Spinal cord (tissue), 10 donors: ENCODE data around the gene FOLR2. TPM values are rescaled to one million over a fixed set of nuclear protein-coding genes. Genes with fewer than 3 reads are reported as not detected.
"Not testable (repeated sequence)": the region's sequence is repeated elsewhere in the genome, so short reads cannot be mapped to it uniquely, and the experiment has no call there.

ENCODE experiments used
- DNase-seq, 6 donors: peaks; one replicate each; pipeline versions ENCODE4 v3.0.0 to v3.0.0-alpha.2; 2013 to 2015; ENCODE audit warnings: low spot score in 6 of 6, low read depth in 4 of 6
- H3K27ac ChIP-seq: one replicate; pipeline ENCODE4 v1.5.1; 2013; ENCODE audit warnings: low read depth, low read length, control low read depth
- H3K27me3 ChIP-seq: one replicate; pipeline ENCODE4 v1.6.1; 2013; ENCODE audit warnings: low read length; ENCODE audit not compliant: control insufficient read depth, insufficient read depth
- H3K36me3 ChIP-seq: one replicate; pipeline ENCODE4 v1.6.1; 2013; ENCODE audit warnings: low read length; ENCODE audit not compliant: control insufficient read depth, insufficient read depth
- H3K4me1 ChIP-seq: one replicate; pipeline ENCODE4 v1.6.1; 2013; ENCODE audit warnings: low read length; ENCODE audit not compliant: control insufficient read depth, insufficient read depth
- H3K4me3 ChIP-seq: one replicate; pipeline ENCODE4 v1.5.1; 2013; ENCODE audit warnings: low read depth, low read length, control low read depth
- H3K9me3 ChIP-seq: one replicate; pipeline ENCODE4 v1.6.1; 2013; ENCODE audit warnings: low read length; ENCODE audit not compliant: control insufficient read depth, insufficient read depth
- WGBS: methylation state at CpG from one replicate; pipeline ENCODE4 v1.1.5; 2013; ENCODE audit warnings: missing lambda C conversion rate; ENCODE audit not compliant: insufficient coverage; 5-methylcytosine and 5-hydroxymethylcytosine counted together
- long read RNA-seq, 4 donors: transcript quantifications; one replicate each; lab custom pipeline, GENCODE V29; 2026
- polyA plus RNA-seq, 2 donors: library from polyadenylated mRNA; unstranded; fragments of 120-200 nt; gene quantifications; one replicate each; pipeline ENCODE4 v1.2.1, GENCODE V29; 2013; ENCODE audit not compliant: insufficient read length in 2 of 2
- total RNA-seq, 2 donors: library from RNA; depleted of rRNA in 1 of 2; stranded (reverse); fragments of 120-200 nt in 1 of 2; fragments of >200 nt in 1 of 2; gene quantifications; one replicate each; pipeline versions ENCODE4 v1.2.3 to v1.2.4, GENCODE V29; 2013 to 2014
- donor health status: healthy.

Gene FOLR2
- 10 to 100 TPM; 21.9 to 34.1 TPM for total RNA-seq
- polyA plus RNA-seq: 10 to 100 TPM; 14.1 to 16.3 TPM
- long read RNA-seq, donor 1, transcript FOLR2-201 (5 exons, 1,138 nt): major isoform, 6 of 8 reads
- long read RNA-seq, donor 1, partial matches to known transcripts: 0 of 8 reads
- long read RNA-seq, donor 1, other reads (novel, unspliced or antisense): 0 of 8 reads
- long read RNA-seq, donor 2, partial matches to known transcripts: 0 of 4 reads
- long read RNA-seq, donor 2, other reads (novel, unspliced or antisense): 0 of 4 reads
- long read RNA-seq, donor 3, partial matches to known transcripts: 0 of 3 reads
- long read RNA-seq, donor 3, other reads (novel, unspliced or antisense): 0 of 3 reads
- long read RNA-seq, donor 4, transcript FOLR2-201 (5 exons, 1,138 nt): major isoform, 12 of 16 reads
- long read RNA-seq, donor 4, partial matches to known transcripts: 0 of 16 reads
- long read RNA-seq, donor 4, other reads (novel, unspliced or antisense): 0 of 16 reads

GRCh38 chr11:72216638-72217037 lies at the start of gene FOLR2:
FOLR2 (plus strand) TSS chr11:72216794; CDS start chr11:72218585, 1,791 bp downstream.
- Histone ChIP-seq H3K4me3 (no peak within 1 kb of the TSS), H3K27ac (no peak within 1 kb of the TSS)

GRCh38 chr11:72169046-72169555 lies 47.5 kb upstream of the FOLR2 start:
- 100% methylated on average over 3 of the region's 5 CpGs for WGBS
- not testable (repeated sequence) for H3K27me3 ChIP-seq, H3K4me1 ChIP-seq, H3K4me3 ChIP-seq, H3K9me3 ChIP-seq, H3K36me3 ChIP-seq, H3K27ac ChIP-seq, DNase-seq

More at GRCh38 chr11:72216638-72217037, at the start of gene FOLR2:
- peaks cover 2% of the 10 kb centered on the region for H3K27me3 ChIP-seq
- no peak for DNase-seq
- WGBS: 93% methylated on average over 6 of the region's 6 CpGs
- no peaks in the 10 kb centered on the region for H3K9me3 ChIP-seq
- H3K4me1 ChIP-seq: no peaks in the 10 kb centered on the region
- H3K36me3 ChIP-seq: no peaks in the 10 kb centered on the region

- H3K36me3 ChIP-seq, DNase-seq, H3K27ac ChIP-seq, H3K4me3 ChIP-seq, H3K4me1 ChIP-seq, H3K9me3 ChIP-seq, H3K27me3 ChIP-seq: not testable (repeated sequence)
- WGBS: 82% methylated on average over 1 of the region's 3 CpGs
These were observed 46.8 kb upstream of the FOLR2 start for GRCh38 chr11:72169754-72170153.

DNA sequence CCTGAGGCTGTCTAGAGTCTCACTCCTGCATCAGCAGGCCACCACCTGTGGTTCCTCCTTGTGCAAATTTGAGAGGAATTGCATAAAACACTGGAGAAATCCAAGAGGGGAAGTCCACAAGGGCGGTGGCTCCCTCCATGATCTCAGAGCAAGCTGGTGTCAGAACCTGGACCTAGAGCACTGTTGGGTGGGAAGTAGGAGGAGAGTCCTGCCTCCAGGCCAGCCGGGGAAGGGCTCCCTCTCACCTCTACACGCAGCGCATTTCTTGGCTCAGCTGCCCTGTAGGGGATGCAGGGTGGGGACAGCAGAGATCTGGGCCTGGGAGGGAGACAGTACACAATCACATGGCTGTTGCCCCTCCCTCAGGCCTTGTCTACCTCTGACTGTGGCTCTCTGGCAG lies 44.6 kb upstream of the FOLR2 start:
- not testable (repeated sequence) for H3K36me3 ChIP-seq, DNase-seq, H3K27me3 ChIP-seq, H3K27ac ChIP-seq, H3K4me3 ChIP-seq, H3K9me3 ChIP-seq, H3K4me1 ChIP-seq
- 77% methylated on average over 1 of the region's 4 CpGs for WGBS

GRCh38 chr11:72173291-72173690 lies 43.3 kb upstream of the FOLR2 start:
- no peaks in the 10 kb centered on the region for H3K36me3 ChIP-seq
- H3K27ac ChIP-seq: no peak overlapping the region
- 88% methylated on average over 1 of the region's 3 CpGs for WGBS
- no peak for DNase-seq
- no peaks in the 10 kb centered on the region for H3K9me3 ChIP-seq
- no peak overlapping the region for H3K4me3 ChIP-seq
- no peaks in the 10 kb centered on the region for H3K27me3 ChIP-seq
- peaks cover 3% of the 10 kb centered on the region for H3K4me1 ChIP-seq

DNA sequence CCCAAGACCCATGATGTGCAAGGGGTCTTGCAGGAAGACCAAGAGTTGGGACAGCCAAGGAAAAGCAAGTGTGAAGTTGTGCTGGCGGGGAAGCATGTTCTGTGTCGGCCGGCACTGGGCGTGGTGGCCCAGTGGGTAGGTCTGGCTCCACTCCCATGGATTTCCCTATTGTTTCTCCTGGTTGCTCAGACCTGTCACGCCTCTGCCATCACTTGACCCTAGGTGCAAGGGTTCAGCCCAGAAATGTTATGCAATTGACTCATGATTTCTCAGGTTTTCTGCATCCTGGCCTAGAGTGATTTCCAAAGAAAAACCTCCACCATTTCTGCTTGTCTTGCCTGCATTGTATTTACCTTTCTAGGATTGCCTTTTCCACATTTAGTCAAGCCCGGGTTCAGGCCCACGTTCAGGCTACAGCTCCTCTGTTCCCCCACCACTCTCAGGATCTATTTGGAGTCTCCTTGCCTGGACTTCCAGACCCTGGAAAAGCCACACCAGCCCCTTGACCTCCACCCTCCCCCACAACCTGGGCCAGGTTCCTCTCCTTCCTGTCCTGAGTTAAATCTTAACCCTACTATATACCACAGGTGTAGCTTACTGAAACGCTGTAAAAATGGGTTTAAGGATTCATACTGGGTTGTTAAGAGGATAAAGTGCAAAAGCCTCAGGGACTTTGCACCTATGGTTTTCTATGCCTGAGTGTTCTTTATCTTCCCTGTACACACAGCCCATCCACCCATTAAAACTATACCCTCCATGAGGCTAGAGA lies 42.1 kb upstream of the FOLR2 start:
- Histone ChIP-seq H3K27me3 (no peaks in the 10 kb centered on the region), H3K4me1 (peaks cover under 1% of the 10 kb centered on the region), H3K4me3 (no peak overlapping the region), H3K27ac (no peak overlapping the region), H3K9me3 (no peaks in the 10 kb centered on the region), H3K36me3 (no peaks in the 10 kb centered on the region)
- no peak for DNase-seq
- WGBS: 88% methylated on average over 7 of the region's 8 CpGs

- Histone ChIP-seq H3K4me3 (no peak overlapping the region), H3K27me3 (no peaks in the 10 kb centered on the region), H3K36me3 (no peaks in the 10 kb centered on the region), H3K9me3 (no peaks in the 10 kb centered on the region), H3K4me1 (no peaks in the 10 kb centered on the region), H3K27ac (no peak overlapping the region)
- no peak for DNase-seq
- WGBS: 92% methylated on average over 2 of the region's 6 CpGs
These were observed 38.9 kb upstream of the FOLR2 start for GRCh38 chr11:72177656-72178055.

DNA sequence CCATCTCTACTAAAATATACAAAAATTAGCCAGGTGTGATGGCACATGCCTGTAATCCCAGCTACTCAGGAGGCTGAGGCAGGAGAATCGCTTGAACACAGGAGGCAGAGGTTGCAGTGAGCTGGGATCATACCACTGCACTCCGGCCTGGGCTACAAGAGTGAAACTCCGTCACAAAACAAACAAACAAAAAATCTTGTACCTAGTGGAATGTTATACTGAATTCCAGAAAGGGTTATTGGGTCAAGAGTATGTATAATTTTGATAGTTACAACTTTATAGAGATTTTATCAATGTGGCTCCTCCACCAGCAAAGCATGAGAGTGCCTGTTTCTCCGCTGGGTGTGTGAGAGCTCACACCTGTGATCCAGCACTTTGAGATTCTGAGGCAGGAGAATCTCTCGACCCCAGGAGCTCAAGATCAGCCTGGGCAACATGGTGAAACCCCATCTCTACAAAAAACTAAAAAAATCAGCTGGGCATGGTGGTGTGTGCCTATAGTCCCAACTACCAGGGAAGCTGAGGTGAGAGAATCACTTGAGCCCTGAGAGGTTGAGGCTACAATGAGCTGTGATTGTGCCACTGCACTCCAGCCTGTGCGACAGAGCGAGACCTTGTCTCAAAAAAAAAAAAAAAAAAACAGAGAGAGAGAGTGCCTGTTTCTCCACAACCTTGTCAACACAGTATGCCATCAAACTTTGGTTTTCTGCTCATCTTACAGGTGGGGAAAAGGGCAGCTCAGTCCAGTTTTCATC lies 37.4 kb upstream of the FOLR2 start:
- no peaks in the 10 kb centered on the region for H3K4me1 ChIP-seq
- no peaks in the 10 kb centered on the region for H3K36me3 ChIP-seq
- H3K27ac ChIP-seq: no peak overlapping the region
- no peaks in the 10 kb centered on the region for H3K9me3 ChIP-seq
- no peak for DNase-seq
- H3K4me3 ChIP-seq: no peak overlapping the region
- WGBS: no CpG with 5 or more reads among the region's 7 CpGs
- H3K27me3 ChIP-seq: no peaks in the 10 kb centered on the region

GRCh38 chr11:72179804-72180396 lies 36.7 kb upstream of the FOLR2 start:
- 100% methylated on average over 1 of the region's 4 CpGs for WGBS
- H3K4me1 ChIP-seq: no peaks in the 10 kb centered on the region

More at GRCh38 chr11:72179804-72180396, 36.7 kb upstream of the FOLR2 start:
- Histone ChIP-seq H3K27me3 (no peaks in the 10 kb centered on the region), H3K9me3 (no peaks in the 10 kb centered on the region), H3K36me3 (no peaks in the 10 kb centered on the region), H3K27ac (no peak overlapping the region), H3K4me3 (no peak overlapping the region)
- DNase-seq: no peak
